ENCODE data around the gene DCDC2C.

- no peak for TF ChIP-seq CTCF (conservative IDR thresholded peaks at IDR 0.05; ENCODE audit: low read depth, low read length)
- TF ChIP-seq EZH2 (IDR thresholded peaks at IDR 0.05; ENCODE audit: borderline replicate concordance, low read depth, low read length, poor library complexity, severe bottlenecking), result no peak
Observed at GRCh38 chr2:3701071-3701470, 2.3 kb upstream of the DCDC2C start.

All from A673 (cell line).